ENCODE data around the gene NFASC.

The NFASC gene

DNA sequence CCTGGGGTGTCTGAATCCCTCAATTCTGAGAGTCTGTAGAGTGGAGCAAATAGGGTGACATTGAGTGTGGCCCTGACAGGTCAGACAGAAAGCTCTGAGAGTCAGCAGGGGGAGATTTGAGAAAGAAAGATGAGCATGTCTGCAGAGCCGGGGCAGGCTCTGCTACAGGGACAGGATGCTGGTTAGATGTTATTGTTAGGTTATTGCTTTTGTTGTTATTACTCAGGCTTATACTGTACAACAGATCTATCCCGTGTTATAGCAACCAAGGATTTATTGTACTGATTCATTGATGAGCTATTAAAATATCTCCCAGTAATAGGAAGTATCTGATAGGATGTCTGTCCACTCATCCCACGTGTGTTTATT lies 59.5 kb downstream of the NFASC start:
- DNase-seq: no peak

DNA sequence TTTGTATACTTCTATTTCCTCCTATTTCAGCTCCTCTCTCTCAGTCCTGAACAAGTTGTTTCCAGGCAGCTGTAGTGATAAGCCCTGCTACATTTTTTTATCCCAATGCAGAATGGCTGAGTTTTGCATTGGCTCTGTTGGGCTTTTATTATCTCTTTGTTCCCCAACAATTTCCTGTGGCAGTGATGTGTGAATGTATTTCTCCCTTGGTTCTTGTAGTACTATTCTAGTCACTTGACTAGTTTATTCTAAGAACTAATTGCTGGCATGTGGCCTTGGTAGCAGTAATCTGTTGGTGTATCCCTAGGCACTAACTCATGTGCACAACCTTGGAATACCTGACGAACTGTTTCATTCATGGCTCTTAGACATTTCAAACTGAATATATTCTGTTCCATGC lies 60.7 kb downstream of the NFASC start:
- no peak for DNase-seq

DNA sequence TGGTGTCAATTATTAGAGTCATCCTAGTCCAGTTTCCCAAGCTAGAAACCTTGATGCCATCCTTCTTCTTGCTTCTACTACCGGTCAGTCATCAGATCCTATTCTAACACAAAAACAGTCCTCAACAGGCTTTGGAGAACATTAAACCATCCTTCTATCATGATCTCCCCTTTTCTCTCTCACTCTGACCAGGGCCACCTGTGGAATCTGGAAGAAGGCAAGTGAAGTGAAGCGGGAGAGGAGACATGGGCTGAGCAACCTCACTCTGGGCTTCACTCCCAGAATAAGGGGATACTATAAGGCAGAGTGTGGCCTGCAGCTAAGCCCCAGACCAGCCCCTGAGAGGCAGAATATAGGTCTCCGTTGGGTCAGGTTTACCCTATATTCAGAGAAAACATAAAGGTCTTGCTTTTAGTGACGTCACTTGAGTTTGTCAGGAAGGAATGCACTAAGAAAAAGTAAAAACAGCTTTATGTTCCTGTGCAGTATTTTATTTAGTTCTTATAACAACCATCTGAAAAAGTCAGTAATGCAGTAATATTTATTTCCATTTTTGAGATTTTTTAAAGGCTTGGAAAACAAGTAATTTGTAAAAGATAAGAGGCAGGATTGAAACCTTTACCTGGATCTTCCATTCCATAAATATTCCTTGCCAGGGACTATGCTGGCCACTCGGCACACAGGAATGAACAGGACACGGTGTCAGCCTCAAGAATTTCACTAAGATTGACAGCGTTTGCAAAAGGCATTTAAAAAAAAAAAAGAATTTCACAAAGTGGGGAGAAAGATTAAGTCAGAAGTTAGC lies 61.3 kb downstream of the NFASC start:
- DNase-seq: no peak

DNA sequence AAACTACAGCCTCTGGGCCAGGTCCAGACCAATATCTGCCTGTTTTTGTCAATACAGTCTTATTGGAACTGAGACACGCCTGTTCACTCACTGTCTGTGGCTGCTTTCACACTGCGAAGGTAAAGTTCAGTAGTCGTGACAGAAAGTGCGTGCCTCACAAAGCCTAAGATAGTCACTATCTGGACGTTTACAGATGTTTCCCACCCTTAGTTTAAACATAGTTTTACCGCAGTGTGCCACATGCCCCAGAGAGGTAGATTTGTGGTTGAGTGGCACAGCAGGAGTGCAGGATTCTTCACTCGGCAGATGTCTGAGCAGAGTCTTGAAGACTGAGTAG lies 61.9 kb downstream of the NFASC start:
- no peak for DNase-seq

DNA sequence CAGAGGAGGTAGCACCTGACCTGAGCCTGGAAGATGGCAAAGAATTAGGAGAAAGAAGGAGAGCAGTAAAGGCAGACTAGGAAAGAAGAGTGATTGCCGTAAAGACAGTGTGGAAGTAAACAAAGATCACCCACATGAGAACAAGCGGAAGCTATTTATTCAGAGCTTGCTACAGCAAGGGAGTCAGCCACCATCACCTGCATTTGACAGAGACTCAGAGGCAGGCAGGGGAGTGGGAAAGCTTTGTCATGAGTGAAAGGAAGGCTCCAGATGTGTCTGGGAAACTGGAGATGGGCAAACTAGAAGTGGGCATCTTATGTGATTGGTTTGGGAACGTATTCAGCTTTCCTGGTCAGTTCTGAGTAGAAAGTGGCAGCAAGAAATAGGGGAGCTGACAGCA lies 64.5 kb downstream of the NFASC start:
- no peak for DNase-seq

DNA sequence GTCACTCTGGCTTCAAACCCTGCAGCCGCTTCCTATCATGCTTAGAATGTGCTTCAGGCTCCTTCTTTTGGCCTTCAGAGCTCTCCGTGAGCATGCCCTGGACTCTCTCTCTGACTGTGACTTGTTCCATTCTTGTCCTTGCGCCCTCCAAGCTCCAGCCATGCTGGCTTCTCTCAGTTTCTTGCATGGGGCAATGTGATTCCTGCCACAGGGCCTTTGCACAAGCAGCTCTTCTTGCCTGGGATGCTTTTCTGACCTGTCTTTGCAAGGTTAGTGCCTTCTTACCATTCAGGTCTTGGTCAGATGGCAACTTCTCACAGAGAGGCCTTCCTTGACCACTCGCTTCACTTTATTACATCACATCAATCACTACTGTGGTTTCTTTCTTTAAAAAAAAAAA lies 66.1 kb downstream of the NFASC start:
- no peak for DNase-seq

DNA sequence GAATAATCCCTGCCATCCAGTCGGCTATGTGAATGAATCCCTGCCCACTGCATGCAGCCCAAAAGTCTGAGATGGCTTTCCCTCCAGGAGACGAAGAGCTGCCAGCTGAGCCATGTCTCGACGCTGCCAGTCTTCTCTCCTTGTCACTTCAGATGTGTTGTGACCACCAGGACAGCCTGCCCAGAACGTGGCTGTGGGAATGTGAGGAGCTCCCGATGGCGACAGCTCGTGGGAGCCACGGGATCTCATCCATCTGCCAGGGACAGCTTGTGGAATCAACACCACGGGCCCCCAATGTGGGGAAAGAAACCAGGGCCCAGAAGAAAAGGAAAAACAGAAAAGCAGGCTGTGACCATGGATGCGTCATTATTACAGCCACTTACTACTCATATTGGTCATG lies 67.2 kb downstream of the NFASC start:
- DNase-seq: no peak

DNA sequence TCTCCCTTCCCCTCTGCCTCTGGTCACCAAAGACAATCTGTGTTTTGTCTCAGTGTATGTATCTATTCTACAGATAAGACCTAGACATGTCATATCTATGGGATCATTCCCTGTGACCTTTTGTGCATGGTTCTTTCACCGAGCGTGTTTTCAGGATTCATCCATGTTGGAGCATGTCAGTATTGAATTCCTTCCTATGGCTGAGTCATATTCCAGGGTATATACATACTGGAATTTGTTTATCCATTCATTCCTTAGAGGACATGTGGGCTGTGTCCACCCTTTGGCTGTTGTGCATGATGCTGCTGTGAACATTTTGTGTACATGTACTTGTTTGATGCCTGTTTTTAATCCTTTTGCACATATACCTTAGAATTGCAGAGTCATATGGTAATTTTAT lies 69.9 kb downstream of the NFASC start:
- DNase-seq: no peak

DNA sequence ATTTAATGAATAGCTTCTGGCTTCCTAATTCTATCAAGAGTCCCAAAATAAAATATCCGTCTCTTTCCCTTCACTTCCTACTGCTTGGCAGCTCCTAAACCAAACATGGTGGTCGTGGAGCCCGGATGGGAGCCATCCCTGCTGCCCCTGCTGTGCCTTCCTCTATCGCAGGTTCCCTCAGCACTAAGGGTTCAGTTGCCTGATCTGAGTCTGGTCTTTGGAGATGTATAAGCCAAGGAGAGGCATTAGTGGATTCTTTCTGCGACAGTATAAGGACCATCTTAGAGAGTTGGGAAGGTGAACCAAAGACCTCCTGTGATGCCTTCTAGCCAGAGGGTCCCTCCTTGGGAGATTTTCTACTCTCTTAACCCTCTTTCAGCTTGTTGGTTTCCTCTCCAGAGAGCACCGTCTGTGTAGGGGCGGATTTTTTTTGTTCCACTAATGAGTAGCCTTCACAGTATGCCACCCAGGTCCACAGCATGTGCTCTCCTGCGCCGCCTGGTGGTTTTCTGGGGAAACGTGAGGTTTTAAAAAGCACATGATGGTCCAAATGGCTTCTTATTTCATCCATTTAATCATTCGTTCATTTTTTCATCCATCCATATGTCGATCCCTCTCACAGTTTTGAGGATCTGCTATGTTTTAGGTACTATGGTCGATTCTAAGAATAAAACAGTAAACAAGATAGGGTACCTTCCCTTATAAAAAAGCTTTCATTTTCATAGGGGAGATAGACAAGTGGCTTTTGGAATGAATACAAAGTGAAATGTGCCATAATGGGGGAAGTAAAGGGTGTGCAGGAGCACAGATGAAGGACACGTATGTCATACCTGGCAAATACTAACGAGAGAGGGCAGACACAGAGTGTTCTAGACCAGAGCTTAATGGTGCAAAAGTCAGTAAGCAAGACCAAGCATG lies 71.0 kb downstream of the NFASC start:
- DNase-seq: peak; percentile 32

DNA sequence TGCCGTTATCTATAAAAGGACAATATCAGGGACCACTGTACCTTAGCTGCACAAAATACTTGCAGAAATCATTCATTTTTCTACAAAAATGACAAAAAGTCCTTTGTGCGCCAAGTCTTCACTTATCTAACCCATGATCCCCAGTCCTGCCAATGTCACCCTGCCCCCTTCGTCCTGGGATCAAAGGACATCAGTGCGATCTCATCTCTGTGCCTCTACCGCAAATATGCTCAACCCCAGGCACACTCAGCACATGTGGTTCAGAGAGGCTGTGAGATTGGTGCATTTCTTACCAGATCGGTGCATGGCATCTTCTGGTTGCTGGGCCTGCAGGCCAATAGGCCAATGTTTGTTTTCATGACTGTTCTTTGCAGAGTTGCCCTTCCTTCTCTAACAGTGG lies 72.8 kb downstream of the NFASC start:
- no peak for DNase-seq

DNA sequence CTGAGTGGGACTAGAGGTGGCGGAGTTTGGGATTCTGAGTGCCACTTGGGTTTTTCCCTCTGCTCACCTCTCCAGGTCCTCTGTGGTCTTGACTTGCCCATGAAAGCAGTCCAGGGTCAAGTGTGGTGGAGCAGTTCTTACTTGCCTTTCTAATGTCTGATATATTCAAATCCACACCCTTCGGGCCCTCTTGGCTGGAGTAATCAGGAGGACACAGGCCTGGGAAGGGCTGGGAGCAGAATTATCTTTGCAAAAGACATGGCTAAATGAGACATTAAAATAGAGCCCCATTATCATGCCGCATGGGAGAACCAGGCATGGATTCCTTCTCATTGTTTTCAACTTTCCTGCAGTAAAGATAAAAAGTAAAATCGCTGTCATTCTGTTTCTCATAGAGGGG lies 74.0 kb downstream of the NFASC start:
- no peak for DNase-seq

DNA sequence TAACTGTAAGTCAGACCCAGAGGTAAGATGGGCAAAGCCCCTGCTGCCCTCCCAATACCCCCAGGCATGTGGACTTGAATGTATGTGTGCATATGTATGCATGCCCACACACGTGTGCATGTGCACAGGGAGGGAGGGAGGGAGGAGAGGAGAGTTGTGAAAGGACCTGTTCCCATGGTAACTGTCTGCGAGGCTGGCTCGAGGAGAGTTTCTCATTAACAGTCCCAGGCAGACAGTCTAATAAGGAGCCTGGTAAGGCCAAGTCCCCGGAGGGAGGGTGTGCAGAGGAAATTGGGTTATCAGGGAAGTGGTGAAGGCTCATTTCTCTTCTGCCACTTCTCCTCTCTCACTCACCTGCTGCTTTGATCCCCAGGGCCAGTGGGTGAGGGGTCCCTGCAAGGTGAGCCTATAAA lies 74.9 kb downstream of the NFASC start:
- no peak for DNase-seq

DNA sequence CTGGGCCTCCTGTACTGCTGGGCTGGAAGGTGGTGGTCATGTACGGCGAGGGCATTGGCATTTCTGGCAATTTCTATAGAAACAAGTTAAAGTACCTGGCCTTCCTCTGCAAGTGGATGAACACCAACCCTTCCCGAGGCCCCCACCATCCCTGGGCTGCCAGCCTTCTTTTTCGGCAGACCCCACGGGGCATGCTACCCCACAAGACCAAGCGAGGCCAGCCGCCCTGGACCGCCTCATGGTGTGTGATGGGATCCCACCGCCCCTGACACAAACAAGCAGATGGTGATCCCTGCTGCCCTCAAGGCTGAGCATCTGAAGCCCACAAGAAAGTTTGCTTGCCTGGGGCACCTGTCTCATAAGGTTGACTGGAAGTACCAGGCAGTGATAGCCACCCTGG lies 76.0 kb downstream of the NFASC start:
- no peak for DNase-seq

DNA sequence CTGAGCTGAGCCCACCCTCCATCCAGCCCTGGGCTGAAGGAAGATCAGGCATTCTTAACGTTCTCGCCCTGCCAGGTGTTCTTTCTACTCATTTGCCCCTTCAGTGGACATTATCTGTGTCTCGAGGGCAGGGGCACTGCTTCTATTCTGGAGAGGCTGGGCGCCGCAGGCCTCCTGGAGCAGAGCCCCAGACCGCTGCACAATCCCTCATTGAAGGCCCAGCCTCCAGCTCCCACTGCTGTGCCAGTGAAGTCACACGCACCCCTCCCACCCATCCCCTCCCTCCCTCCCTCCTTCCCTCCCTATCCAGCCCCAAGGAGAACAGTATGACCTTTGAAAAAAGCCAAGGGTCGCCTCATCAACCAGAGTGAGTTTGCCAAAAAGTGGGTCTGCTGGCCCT lies 76.7 kb downstream of the NFASC start:
- no peak for DNase-seq

DNA sequence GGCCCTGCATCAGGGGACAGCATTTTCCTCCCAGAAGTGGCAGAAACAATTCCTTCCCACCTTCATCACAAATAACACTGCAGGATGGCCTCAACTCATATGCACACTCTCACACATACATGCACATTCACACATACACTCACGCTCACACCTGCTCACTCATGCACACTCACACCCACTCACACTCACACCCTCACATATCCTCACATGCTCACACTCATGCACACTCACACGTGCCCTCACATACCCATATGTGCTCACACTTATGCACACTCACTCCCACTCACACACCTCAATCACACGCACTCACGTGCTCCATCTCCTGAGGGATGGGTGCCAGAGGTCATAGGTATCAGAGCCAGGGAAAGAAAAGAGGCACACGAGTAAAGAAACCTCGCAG lies 77.1 kb downstream of the NFASC start:
- no peak for DNase-seq

DNA sequence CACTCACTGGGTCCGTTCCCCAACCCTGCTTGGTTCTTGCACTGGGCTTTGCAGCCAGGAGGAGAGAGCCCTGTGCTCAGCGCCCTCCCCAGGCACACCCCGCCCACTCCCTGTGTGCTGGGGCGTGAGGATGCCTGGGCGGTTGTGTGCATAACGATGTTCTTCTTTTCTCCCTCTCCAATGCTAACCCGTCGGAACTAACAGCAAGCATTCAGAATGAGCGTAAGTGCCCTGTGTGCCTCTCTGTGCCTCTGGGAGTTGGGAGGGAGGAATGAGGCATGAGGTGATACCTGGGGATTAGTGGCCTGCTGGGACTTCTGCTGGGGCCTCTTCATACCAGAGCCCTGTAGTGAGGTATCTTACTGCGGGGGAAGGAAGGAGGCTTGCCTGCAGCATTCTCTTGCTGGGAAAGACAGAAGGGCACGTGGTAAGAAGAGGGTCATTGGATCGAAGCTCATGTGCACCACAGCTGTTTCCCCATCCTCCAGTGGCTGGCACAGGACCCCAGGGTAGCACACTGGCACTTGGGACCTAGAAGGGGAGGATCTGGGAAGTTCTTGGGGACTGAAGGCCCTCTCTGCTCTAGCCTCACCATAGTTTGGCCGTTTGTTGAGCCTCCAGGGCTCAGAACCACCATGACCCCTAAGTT lies 79.8 kb downstream of the NFASC start:
- DNase-seq: no peak

DNA sequence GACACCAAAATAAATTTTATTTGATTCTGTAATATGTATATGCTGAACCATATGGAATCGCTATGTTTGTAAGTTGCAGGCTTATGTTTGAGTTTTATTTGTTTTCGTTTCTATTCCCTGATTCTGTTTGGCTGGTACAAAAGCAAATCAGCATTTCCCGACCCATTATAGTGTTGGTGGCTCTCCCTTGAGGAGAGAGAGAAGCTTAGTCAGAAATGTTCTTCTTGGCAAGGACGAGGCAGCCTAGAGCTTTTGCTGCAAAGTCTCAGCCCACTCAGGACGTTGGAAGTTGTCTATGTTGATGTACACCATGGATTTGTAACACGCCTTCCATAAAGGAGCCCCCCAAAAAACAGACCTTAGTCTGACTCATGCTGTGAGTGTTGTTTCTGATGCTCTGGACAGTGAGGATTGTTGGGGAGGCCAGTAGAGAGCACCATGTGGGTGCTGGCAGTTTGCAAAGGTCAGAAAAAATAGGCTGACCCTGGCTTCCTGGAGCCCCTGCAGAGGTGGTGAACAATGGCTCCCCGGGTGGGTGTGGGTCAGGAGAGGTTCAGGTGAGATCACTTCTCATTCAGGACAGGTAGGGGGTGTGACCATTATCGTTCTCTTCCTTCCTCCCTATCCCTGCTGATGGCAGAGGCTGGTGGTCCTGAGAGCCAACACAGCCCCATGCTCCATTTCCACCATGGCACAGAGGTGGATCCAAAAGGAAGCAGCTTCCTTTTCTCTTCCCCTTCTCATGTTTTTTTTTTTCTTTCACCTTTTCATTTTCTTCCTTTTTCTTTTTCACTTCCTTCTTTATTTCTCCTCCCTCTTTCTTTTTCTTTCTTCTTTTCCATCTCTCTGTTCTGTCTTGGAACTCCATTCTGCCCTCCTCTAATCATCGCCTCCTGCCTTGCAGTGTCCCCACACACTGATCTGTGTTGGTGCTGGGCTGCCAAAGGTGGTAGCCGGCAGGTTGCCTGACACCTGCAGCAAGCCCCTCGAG lies 88.0 kb downstream of the NFASC start:
- DNase-seq: no peak

DNA sequence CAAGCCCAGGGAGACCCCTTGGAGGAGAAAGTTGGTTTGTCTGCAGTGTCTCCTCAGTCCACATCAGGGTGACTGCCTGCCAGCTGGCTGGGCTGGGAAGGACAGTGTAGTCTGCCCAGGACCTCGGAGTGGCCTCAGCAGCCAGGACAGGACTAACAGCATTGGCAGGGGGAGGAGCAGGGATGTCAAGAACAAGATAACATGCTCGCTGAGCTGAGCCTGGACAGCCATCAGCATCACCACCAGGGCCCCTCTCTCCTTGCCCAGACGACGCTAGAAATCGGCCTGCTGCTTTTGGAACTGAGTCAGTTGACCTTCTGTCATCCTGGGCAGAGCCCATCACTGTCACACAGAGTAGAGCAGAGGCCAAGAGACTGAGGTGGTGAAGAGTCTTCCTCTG lies 88.7 kb downstream of the NFASC start:
- no peak for DNase-seq

DNA sequence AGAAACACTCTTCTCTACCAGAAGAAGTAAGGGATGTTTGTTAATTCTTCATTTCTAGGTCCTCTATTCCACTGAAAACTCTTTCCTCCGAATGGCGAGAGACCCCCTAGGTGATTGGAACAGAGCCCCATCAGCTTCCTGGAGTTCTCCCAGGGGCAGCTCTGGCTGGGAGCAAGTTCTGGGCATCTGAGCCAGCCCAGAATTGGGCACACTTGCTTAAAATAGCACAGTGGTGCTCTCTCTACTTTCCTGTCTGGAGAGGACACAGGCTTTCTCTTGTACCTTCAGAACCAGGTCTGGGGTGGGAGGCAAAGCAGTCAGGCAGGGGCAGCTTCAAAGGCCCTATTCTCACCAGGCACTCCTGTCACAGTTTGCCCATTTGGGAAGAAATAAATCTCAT lies 89.2 kb downstream of the NFASC start:
- DNase-seq: no peak

DNA sequence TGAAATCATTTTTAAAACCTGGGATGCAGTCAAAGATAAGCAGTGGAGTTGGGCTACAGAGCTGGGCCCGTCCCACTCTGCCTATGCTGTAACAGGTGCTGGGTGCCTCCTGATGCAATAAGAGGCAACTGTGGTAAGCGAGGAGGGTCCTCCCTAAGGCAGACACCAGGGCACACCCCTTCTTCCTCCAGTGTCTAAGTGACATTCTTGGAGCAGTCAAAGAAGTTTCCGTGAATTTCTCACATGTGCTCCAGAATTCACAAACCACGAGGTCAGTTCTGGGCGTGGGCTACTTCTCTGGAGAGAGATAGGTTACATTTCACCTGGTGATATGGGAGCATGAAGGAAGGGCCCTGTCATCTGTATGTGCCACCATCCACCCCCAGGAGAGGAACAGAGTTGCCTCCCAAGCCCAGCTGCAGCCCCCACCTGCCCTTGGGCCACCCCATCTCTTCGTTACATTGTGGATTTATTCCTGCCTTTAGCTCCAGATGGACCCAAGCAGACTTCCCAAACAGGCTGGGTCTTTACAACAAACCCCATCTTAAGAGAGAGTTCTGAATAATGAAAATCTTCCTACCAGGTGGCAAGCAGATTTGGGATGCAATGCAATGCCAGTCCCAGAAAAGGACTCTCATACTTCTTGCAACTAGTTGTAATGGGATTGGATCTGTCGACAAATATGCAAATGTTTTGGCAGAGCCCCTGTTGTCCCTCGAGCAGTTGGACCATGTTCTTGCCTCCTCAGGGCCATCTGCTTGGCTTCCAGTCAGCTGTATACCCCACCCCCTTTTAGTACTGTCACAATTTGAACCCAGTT lies 89.9 kb downstream of the NFASC start:
- DNase-seq: no peak

DNA sequence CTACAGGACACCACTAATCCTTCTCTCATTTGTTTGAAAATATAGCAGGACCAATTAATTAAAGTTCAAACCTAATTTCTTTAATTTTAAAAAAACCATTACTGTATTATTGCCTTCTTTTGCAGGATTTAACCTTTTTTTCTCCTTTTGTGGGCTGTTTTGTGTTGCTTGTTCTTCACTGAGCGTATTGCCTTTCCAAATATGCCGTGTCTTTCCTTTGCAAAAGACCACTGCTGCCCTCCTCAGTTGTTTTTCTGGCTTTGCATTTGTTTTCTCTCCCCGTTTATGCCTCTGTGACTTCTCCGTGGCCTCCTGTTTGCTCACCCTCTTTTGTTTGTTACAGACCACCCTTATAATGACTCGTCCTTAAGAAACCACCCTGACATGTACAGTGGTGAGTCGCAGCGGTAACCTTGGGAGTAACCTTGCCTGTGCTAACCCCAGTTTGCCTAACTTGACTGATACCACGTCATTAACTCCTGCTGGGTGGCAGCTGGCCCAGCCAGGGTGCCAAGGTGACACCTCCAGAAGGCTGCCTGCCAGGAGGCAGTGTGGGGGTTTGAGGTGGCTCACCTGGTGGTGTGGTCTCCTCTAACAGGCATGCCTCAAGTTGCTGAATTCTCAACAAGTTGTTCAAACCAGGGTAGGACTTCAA lies 91.2 kb downstream of the NFASC start:
- no peak for DNase-seq

Data from NCI-H2029 (cell line).